GM12891 (cell line): Measurements from ENCODE around the gene ZNF101.

Source experiments
- POLR2A ChIP-seq: IDR thresholded peaks from 2 replicates; pipeline ENCODE4 v1.6.1; 2011; ENCODE audit warnings: low read depth, low read length, control low read depth
- POLR2AphosphoS5 ChIP-seq: IDR thresholded peaks from 2 replicates; pipeline ENCODE4 v1.6.1; 2011; ENCODE audit warnings: low read depth, low read length, control low read depth
- SPI1 ChIP-seq: IDR thresholded peaks from 2 replicates; pipeline ENCODE4 v1.6.1; 2011; ENCODE audit warnings: low read depth, low read length, control low read depth
- TAF1 ChIP-seq: IDR thresholded peaks from 2 replicates; pipeline ENCODE4 v1.6.1; 2011; ENCODE audit warnings: low read depth, low read length, control low read depth

GRCh38 chr19:19626516-19627472 lies 41.8 kb upstream of the ZNF101 start:
- TF ChIP-seq TAF1 (no peak), POLR2A (0 out of 2 replicates have a peak, but pooled peaks have one; percentile 22), POLR2AphosphoS5 (no peak), SPI1 (no peak)
